ENCODE results near the gene RPS6KA4. TPM values are rescaled to one million over a fixed set of nuclear protein-coding genes. Genes with fewer than 3 reads are reported as not detected.
"Not testable (repeated sequence)": the region's sequence is repeated elsewhere in the genome, so short reads cannot be mapped to it uniquely, and the experiment has no call there.

The RPS6KA4 gene
- 9.1 TPM for polyA plus RNA-seq (ENCODE audit: insufficient read length)
- long read RNA-seq, donor 1, partial matches to known transcripts: 0 of 4 reads
- long read RNA-seq, donor 1, other reads (novel, unspliced or antisense): 0 of 4 reads
- long read RNA-seq, donor 2, partial matches to known transcripts: 0 of 5 reads
- long read RNA-seq, donor 2, other reads (novel, unspliced or antisense): 0 of 5 reads
- long read RNA-seq, donor 3, partial matches to known transcripts: 0 of 2 reads
- long read RNA-seq, donor 3, other reads (novel, unspliced or antisense): 0 of 2 reads
- long read RNA-seq, donor 4: 0 reads
- long read RNA-seq, donor 5, partial matches to known transcripts: 0 of 5 reads
- long read RNA-seq, donor 5, other reads (novel, unspliced or antisense): 0 of 5 reads
- long read RNA-seq, donor 6, partial matches to known transcripts: 0 of 2 reads
- long read RNA-seq, donor 6, other reads (novel, unspliced or antisense): 0 of 2 reads
- long read RNA-seq, donor 7, partial matches to known transcripts: 0 of 4 reads
- long read RNA-seq, donor 7, other reads (novel, unspliced or antisense): 0 of 4 reads
- long read RNA-seq, donor 8: 0 reads

GRCh38 chr11:64358907-64359711, at the start of gene RPS6KA4:
Gene RPS6KA4 (plus strand): TSS chr11:64359162. CDS start chr11:64359236, 74 bp downstream.
- DNase-seq: peak; percentile 53

- DNase-seq: no peak
Observed at GRCh38 chr11:64312947-64313346, 46.0 kb upstream of the RPS6KA4 start.

DNA sequence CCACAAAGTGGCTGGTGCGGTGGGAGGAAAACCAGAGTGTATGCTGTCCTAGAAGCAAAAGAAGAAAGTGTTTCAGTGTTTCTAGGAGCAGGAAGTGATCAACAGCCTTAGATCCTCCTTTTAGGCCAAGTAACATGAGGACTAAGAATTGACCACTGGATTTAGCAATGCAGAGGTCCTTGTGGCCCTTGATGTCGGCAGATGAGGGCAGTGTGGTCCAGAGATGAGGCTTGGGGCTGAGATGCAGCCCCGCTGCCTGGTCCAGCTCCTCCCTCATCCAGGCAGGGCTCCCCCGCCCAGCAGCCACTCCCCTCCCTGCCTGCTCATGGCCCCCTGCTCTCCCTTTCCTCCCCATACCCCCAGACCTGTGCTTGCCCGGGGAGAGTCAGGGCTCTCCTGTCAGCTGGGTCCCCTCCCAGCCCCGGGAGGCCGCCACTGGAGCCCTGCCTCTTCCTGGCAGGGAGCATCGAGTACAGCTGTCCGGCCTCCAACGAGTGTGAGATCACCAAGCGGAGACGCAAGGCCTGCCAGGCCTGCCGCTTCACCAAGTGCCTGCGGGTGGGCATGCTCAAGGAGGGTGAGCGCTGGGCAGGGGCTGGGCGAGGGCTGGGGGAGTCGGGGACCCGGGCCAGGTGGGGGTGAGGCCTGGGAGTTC, 45.3 kb upstream of the RPS6KA4 start:
- DNase-seq: no peak

DNA sequence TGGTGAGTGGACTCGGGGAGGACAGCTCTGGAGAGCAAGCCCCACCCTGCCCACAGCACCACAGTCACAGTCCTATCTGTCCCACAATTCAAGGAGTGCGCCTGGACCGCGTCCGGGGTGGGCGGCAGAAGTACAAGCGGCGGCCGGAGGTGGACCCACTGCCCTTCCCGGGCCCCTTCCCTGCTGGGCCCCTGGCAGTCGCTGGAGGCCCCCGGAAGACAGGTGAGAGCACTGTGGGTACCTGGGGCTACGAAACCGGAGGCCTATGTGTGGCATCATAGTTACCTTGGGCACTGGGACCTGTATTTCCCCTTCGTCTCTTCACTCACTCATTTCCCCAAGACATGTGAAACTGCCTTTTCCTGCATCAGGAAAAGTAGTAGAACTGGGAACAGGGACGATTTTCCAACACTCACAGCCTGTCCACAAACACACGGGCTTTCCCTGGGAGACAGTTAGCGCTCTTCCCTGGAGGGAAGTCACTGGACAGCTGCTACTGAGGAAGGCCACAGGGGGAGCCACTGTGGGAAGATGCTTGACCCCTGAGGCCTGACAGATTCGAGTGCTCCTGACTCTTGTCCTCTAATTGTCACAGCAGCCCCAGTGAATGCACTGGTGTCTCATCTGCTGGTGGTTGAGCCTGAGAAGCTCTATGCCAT, 44.7 kb upstream of the RPS6KA4 start:
- no peak for DNase-seq

DNA sequence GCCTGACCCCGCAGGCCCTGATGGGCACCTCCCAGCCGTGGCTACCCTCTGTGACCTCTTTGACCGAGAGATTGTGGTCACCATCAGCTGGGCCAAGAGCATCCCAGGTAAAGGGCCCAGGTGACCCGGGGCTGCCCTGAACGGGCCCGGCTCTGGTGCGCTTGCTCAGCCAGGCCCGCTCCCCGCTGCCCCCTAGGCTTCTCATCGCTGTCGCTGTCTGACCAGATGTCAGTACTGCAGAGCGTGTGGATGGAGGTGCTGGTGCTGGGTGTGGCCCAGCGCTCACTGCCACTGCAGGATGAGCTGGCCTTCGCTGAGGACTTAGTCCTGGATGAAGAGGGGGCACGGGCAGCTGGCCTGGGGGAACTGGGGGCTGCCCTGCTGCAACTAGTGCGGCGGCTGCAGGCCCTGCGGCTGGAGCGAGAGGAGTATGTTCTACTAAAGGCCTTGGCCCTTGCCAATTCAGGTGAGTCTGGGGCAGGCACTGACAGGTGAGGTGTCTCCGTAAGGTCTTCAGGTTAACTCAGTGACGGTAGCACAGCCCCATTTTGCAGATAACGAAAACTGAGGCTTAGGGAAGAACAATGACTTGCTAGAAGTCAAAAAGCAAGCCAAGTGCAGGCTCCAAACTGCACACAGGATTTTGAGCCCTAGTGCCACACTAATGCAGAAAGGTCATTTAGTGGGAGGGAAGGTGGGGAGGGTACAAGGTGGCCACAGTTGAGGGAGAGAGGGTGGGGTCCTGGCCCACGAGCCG, 44.0 kb upstream of the RPS6KA4 start:
- DNase-seq: no peak

- not testable (repeated sequence) for DNase-seq
Observed at GRCh38 chr11:64315667-64316526, 43.1 kb upstream of the RPS6KA4 start.

GRCh38 chr11:64316672-64317324, 42.2 kb upstream of the RPS6KA4 start:
- DNase-seq: no peak

DNA sequence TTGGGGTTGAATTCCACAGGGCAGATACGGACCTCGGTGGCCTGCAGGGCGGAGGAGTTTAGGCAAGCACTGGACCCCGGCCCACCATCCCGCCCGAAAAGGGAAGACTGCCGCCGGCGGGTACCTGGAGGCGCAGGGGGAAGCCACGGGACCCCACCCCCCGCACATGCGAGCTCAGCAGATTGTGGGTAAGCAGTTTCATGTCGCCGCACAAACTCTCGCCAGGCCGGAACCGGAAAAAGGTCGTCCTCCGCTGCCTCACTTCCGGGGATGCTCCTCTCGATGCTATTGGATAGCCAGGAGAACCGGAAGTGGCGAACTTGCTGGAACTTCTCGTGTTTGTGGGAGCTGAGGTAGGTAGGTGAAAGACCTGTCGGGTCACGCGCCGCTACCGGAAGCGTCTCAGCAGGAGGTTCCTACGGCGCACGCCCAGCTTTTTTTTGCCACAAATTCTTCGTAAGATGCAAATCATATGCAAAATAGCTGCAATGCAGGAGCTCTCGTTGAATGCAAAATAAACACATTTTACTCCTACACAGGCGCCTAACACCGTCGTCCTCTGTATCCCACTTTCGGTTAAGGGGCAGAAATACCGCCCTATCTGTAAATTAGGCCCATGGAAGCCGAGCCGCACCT, 41.5 kb upstream of the RPS6KA4 start, which contains the start of gene TRMT112:
TSS of gene TRMT112 (minus strand) at position 235 of the 636 bp plus-strand sequence. CDS start at position 202, 33 bp downstream.
- peak; percentile 96 for DNase-seq

GRCh38 chr11:64317961-64318765, 40.8 kb upstream of the RPS6KA4 start, which contains the start of gene PRDX5:
Gene PRDX5 (plus strand): TSS chr11:64318121. CDS start chr11:64318216, 95 bp downstream.
- DNase-seq: peak; percentile 93

GRCh38 chr11:64318766-64319761, 39.9 kb upstream of the RPS6KA4 start:
- DNase-seq: no peak

- DNase-seq: no peak
Observed at GRCh38 chr11:64320556-64320955, 38.4 kb upstream of the RPS6KA4 start.

DNA sequence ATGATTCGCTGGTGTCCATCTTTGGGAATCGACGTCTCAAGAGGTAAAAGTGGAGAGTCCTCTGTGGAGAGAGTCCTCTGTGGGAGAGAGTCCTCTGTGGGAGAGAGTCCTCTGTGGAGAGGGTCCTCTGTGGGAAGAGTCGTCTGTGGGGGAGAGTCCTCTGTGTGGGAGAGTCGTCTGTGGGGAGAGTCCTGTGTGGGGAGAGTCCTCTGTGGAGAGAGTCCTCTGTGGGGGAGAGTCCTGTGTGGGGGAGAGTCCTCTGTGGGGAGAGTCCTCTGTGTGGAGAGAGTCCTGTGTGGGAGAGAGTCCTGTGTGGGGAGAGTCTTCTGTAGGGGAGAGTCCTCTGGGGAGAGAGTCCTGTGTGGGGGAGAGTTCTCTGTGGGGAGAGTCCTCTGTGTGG, 37.9 kb upstream of the RPS6KA4 start:
- DNase-seq: no peak

DNA sequence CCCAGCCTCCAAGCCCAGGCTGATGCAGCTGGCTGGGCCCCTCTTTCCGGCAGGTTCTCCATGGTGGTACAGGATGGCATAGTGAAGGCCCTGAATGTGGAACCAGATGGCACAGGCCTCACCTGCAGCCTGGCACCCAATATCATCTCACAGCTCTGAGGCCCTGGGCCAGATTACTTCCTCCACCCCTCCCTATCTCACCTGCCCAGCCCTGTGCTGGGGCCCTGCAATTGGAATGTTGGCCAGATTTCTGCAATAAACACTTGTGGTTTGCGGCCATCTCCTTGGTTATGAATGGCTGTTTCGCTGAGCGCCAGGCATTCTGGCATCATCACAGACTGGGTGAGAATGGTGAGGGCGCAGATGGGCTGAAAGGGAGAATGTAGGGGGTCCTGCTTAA, 37.4 kb upstream of the RPS6KA4 start:
- DNase-seq: no peak

DNA sequence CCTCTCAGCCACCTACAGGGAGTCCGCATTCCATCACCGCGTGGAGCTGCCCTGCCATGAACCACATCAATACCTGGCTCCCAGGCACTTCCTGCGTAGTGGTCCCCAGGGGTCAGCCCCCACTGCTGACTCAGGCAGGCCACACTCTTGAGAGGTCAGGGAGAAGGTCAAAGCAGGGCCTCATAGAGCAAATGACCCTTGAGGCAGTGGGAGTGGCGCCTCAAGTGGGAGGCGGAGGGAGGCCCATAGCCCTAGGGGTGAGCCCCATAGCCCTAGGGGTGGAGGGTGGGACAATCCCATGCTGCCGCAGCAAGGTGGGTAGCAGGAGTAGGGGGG, 36.1 kb upstream of the RPS6KA4 start:
- no peak for DNase-seq

DNA sequence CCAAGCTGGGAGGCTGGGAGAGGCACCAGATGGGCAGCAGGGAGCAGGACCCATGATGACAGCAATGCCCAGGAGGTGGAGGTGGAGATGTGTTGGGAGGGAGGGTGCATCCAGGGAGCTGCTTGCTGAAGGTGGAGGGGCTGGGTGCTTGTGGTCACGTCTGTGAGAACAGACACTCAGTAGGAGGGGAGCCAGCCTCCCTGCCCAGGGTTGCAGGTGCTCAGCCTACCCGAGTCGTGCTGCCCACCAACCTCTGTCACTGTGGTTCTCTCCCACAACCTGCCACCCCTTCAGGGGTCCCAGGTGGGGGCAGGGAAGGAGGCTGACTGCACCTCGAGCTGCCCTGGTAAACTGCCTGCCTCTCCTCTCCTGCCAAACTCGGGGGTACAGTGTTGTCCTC, 35.6 kb upstream of the RPS6KA4 start:
- DNase-seq: no peak

DNA sequence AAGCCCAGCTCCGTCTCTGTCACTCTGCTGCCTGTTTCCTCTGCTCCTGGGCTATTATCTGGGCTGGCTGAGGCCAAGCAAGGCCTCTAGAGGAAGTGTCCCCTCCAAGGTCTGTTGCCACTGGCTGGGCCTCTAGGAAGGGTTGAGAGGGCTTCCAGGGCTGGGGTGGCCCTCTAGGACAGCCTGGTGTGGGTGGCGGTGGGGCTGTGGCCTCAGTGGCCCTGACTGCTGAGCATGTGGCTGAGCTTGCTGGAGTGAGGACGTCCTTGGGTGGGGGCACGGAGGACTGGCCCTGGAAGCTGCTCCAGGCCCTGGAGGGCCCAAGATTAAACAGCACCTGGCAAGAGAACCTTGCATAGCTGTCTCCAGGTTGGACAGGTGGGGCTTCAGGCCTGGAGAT, 35.0 kb upstream of the RPS6KA4 start:
- DNase-seq: not testable (repeated sequence)
